ENCODE results near the gene AURKAIP1.

DNA sequence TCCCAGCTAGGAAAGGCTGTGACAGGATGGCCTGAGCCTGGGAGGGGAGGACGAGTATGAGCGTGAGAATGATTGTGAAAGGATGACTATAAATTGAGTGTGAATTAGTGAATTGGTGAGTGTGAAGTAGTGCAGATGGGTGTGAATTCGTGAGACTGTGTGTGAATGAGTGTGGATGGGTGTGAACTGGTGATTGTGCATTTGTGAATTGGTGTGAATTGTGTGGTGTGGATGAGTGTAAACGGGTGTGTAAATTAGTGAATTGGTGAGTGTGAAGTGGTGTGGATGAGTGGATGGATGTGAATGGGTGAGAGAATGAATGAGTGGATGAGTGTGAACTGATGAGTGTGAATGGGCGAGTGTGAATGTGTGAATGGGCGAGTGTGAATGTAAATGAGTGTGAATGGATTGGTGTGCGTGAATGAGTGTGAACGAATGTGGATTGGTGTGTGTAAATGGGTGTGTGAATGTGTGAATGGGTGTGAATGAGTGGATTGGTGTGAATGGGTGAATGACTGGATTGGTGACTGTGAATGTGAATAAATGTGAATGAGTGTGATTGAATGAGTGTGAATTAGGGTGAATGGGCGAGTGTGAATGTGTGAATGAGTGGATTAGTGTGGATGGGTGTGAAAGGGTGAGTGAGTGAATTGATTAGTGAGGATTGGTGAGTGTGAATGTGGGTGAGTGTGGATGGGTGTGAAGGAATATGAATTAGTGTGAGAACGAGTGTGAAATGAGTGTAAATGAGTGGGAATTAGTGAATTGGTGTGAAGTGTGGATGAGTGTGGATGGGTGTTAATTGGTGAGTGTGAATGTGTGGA is 8.9 kb downstream of the AURKAIP1 start:
- TF ChIP-seq EZH2 (IDR thresholded peaks at IDR 0.05; ENCODE audit: low read depth), result no peak
- TF ChIP-seq, protein P1, sequence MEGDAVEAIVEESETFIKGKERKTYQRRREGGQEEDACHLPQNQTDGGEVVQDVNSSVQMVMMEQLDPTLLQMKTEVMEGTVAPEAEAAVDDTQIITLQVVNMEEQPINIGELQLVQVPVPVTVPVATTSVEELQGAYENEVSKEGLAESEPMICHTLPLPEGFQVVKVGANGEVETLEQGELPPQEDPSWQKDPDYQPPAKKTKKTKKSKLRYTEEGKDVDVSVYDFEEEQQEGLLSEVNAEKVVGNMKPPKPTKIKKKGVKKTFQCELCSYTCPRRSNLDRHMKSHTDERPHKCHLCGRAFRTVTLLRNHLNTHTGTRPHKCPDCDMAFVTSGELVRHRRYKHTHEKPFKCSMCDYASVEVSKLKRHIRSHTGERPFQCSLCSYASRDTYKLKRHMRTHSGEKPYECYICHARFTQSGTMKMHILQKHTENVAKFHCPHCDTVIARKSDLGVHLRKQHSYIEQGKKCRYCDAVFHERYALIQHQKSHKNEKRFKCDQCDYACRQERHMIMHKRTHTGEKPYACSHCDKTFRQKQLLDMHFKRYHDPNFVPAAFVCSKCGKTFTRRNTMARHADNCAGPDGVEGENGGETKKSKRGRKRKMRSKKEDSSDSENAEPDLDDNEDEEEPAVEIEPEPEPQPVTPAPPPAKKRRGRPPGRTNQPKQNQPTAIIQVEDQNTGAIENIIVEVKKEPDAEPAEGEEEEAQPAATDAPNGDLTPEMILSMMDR (conservative IDR thresholded peaks at IDR 0.05), result no peak

Measured in PC-9 (cell line).